WTC11 (cell line): ENCODE measurements around the gene LIN7A.

Source experiments
- CBFB ChIP-seq: sonication (generic); formaldehyde crosslinking; IDR thresholded peaks from 2 replicates; pipeline ENCODE4 v1.8.1; 2022; ENCODE audit warnings: mild to moderate bottlenecking, low read depth, missing genetic modification reagents
- CTCF ChIP-seq: fragments of 200-600 bp; IDR thresholded peaks from 2 replicates; pipeline ENCODE4 v1.8.0; 2022; ENCODE audit warnings: antibody characterized with exemption
- SMAD3 ChIP-seq: sonication (generic); formaldehyde crosslinking; IDR thresholded peaks from 2 replicates; pipeline ENCODE4 v1.8.0; 2022; ENCODE audit warnings: missing genetic modification reagents, mild to moderate bottlenecking, borderline replicate concordance
- ZNF138 ChIP-seq: sonication (generic); formaldehyde crosslinking; conservative IDR thresholded peaks from 2 replicates; pipeline ENCODE4 v1.8.1; 2022; ENCODE audit warnings: mild to moderate bottlenecking, moderate library complexity, missing genetic modification reagents
- ZNF532 ChIP-seq: fragments of 250-450 bp; sonication (Bioruptor Pico); IDR thresholded peaks from 2 replicates; pipeline ENCODE4 v1.9.0; 2021; ENCODE audit warnings: mild to moderate bottlenecking, borderline replicate concordance

- TF ChIP-seq ZNF532 (CRISPR knock-in tag) = no peak
- no peak for TF ChIP-seq CTCF
- no peak for TF ChIP-seq CBFB
- TF ChIP-seq ZNF138 = no peak
- TF ChIP-seq SMAD3 (CRISPR knock-in tag) = no peak
These were observed 143.2 kb downstream of the LIN7A start for GRCh38 chr12:80794551-80794950.
